Amniotic epithelial cell (primary cell): ENCODE results near the gene U2SURP.
"Not testable (repeated sequence)": the region's sequence is repeated elsewhere in the genome, so short reads cannot be mapped to it uniquely, and the experiment has no call there.

Experiments
- DNase-seq: peaks from one replicate; pipeline ENCODE4 v3.0.0-alpha.2; 2010; ENCODE audit warnings: low read depth

The U2SURP gene

GRCh38 chr3:143071776-143072175, 70.4 kb downstream of the U2SURP start:
- DNase-seq, result no peak

- DNase-seq, result not testable (repeated sequence)
Observed at GRCh38 chr3:143072298-143073020, 71.1 kb downstream of the U2SURP start.

GRCh38 chr3:143073541-143073940, 72.2 kb downstream of the U2SURP start:
- not testable (repeated sequence) for DNase-seq

GRCh38 chr3:143073983-143074382, 72.6 kb downstream of the U2SURP start:
- not testable (repeated sequence) for DNase-seq

- DNase-seq, result peak; percentile 77
Observed at GRCh38 chr3:143078883-143079282, 77.5 kb downstream of the U2SURP start.

DNA sequence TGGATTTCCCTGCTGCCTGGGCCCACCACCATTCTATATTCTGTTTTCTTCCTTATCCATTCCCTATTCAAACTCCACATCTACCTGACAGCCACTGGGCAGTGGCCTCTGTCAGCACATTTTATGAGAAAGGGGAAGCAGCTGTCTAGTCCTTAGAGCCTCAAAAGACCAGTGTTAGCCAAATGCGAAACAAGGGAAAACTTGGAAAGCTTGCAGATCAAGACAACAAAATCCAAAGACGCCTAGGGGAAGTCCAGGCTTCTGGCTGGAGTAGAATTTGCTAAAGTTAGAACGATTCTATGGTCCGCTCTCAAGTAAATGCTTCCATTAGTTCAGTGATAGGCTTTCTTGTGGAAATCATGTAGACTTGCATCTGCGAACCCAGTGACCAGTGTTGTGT, 78.8 kb downstream of the U2SURP start:
- DNase-seq, result no peak

DNA sequence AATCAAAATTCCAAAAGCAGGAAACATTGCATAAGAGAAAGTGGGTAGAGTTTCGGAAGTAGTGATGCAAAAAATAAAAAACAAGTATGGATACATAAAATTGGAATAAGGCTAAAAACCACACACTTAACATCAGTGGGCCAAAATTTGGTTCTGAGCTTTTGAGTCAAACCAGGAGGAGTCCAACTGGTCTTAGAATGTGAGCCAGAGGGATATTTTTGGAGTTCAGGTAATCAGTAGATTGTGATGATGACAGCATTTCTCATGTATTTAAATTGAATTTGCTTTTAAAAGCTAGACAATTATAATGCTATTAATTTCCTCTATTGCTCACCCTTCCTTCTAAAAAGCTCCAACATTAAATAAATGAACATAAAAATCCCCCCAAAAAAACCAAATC, 80.0 kb downstream of the U2SURP start:
- DNase-seq, result no peak

GRCh38 chr3:143081844-143082778, 80.7 kb downstream of the U2SURP start:
- DNase-seq, result no peak

DNA sequence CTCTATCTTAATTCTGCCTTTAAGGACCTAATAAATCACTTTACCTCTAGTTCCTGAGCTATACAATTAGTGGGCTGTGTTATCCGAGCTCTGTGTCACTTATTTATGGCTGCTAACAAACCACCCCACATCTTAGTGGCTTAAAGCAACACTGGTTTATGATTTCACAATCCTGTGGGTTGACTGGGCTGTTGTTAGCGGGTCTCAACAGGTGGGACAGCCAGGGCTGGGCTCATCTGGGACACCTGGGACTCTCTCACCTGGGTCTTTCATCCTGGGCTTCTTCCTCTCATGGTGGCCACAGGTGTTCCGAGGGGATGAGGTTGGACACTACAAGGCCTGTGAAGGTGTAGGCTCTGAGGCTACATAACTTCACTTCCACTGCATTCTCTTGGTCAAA, 82.4 kb downstream of the U2SURP start:
- DNase-seq, result no peak

DNA sequence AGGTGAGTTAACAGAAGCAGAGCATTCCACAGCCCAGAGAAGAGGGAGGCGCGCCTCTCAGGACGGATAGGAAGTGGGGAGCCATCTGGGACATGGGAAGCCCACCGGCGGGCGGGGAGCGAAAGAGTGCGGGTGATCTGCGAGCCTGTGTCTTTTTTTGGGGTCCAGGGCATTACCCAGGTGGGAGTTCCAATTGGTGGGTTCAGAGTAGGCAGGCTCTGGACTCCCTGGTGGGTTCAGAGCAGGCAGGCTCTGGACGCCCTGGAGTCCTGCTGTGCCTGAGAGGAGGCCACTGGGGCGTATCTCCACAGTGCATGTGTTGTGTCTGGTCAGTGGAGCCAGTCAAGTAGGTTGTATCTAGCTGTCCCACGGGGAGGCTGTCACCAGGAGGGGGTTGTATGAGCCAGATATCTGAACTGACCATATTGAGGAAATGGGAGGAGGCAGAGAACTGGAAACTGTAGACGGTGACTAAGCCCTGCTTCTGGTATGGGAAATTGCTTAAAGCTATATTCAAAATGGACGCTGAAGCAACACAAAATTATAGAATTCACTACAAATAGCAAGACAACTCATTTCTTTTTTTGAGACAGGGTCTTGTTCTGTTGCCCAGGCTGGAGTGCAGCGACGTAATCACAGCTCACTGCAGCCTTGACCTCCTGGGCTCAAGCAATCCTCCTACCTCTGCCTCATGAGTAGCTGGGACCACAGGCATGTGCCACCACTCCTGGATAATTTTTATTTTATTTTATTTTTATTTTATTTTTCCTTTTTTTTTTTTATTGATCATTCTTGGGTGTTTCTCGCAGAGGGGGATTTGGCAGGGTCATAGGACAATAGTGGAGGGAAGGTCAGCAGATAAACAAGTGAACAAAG, 83.7 kb downstream of the U2SURP start:
- DNase-seq, result peak; percentile 50

DNA sequence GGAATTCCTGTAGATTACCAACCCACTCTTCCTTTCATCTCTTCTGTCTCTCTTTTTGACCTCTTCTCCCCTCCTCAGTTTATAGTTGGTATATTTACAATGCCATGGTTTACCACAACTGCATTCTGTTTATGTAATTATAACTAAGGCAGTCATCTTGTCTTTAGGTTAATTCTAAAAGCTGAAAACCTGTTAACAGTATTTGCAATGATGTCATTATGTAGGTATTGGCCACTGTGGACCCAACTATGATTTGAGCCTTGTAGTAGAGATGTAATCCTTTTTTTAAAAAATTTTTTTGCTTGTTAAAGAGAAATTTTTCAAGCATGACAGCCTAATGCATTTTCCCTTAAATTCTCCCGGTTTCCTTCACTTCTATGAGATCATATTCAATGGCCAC, 87.5 kb downstream of the U2SURP start:
- DNase-seq, result no peak

DNA sequence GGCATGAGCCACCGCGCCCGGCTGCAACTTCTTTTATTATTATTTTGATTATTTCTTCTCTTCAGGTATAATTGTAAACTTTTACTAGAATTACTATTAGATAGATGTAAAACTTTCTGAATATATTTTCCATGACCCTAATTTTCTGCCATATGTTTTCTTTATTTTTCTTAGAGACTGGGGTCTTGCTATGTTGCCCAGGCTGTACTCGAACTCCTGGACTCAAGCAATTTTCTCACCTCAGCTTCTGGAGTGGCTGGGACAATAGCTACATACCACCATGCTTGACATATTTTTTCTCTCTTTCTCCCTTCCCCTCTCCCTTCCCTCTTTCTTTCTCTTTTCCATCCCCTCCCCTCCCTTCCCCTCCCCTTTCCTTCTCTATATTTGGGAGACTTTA, 88.6 kb downstream of the U2SURP start:
- DNase-seq, result no peak

GRCh38 chr3:143090486-143090885, 89.1 kb downstream of the U2SURP start:
- no peak for DNase-seq

- no peak for DNase-seq
Observed at GRCh38 chr3:143090976-143091837, 89.8 kb downstream of the U2SURP start.

GRCh38 chr3:143092191-143092590, 90.8 kb downstream of the U2SURP start:
- no peak for DNase-seq

DNA sequence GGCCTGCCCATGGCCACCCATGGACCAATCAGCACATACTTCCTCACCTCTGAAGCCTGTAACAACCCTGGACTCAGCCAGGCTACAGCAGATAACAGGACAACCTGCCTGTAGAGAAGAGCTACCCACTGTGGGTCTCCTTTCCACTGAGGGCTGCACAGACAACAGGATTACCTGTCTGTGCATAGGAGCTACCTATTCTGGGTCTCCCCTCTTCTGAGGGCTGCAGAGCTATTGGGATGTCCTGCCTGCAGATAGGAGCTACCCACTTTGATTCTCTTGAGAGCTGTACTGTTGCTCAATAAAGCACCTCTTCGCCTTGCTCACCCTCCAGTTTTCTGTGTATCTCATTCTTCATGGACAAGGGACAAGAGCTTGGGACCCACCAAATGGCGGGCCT, 94.4 kb downstream of the U2SURP start:
- DNase-seq, result no peak

DNA sequence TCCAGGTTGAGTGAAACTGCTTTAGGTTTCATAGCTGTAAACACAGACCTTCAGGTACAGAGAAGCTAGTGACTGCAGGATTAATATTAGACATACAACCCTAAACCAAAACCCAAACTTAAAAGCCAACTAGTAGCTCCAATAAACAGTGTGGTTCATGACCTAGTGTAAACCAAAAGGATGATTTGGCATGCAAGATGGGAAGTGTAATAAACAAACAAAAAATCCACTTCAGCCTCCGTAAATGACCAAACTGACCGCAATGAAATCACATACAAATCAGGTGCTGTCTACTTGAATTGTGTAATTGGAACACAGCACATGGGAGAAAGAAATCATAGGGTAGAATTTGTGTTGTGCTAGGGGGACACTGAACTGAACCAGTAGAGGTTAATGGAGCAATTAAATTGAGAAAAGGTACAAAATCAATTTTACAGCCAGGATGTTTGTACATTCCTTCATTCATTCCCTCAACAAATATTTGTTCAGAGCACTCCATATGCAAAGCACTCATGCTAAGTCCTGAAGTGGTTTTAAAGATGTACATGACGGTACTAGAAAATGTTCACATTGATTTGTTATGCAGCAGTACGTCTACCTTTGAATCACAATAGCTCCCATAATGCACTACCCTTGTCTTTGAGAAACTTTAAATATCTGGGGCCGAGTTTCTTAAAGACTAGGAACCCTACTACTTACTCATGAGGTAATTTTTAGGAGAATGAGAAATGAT, 96.8 kb downstream of the U2SURP start:
- DNase-seq, result no peak

GRCh38 chr3:143099210-143099609, 97.8 kb downstream of the U2SURP start:
- no peak for DNase-seq

- no peak for DNase-seq
Observed at GRCh38 chr3:143099690-143100089, 98.3 kb downstream of the U2SURP start.

DNA sequence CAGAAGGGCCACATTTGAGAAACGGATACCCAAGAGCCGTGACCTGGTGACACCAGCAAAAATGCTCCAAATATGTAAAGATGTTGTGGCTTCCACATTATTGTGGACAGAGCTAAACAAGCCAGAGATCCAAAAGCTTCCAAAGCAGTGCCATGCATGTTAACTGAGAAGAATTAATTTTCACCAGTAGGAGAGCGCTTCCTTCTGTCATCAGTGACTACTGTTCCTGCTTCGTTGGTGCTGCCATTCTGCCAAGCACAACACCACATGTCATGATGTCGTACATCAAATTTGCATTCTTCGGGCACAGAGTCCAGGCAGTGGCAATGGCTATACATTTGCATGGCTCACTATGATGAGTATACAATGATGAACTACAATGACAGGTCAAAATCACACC, 99.1 kb downstream of the U2SURP start:
- no peak for DNase-seq
